ENCODE data around the gene RYR2.

Gene RYR2

GRCh38 chr1:237152506-237153335 is 110.7 kb downstream of the RYR2 start:
- DNase-seq: no peak

DNA sequence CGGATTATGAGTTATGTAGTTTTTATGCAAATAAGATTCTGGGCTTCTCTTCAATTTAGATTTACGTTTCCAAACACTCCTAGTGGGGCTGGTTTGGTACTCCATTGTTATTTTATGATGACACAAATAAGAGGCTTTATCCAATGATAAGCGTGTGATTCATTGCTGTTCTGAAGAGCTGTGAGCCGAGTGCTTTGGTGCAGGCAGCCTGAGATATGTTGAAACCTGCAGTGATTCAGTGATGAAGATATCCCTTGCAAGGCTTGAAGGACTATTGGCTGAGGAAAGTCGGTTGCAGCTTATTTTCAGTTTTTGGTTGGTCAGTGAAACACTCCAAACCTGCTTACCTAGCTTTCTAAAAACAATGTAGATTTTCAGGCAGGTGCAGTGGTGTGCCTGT is 112.2 kb downstream of the RYR2 start:
- DNase-seq: no peak

- no peak for DNase-seq
Measured at GRCh38 chr1:237164406-237165352, 122.7 kb downstream of the RYR2 start.

DNA sequence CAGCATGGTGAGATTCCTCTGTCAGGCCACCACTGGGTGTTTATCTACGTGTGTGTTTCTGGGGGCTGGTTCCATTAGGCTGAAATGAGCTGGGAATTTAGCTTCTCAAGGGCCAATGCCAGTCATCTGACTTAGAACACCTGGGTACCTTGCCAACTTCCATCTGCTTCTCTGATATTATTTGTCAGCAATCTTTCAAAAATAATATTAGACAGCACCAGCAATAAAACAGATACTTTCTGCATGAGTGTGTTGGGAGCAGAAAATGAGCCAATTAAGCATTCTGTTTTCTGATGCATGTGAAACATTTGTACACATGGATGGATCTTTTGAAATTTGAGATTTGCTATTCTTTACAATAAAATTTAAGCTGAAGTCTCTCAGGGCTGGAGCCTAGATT is 124.1 kb downstream of the RYR2 start:
- no peak for DNase-seq

- DNase-seq: peak; percentile 23
Measured at GRCh38 chr1:237166593-237167101, 124.7 kb downstream of the RYR2 start.

- DNase-seq: no peak
Measured at GRCh38 chr1:237170149-237170548, 128.2 kb downstream of the RYR2 start.

DNA sequence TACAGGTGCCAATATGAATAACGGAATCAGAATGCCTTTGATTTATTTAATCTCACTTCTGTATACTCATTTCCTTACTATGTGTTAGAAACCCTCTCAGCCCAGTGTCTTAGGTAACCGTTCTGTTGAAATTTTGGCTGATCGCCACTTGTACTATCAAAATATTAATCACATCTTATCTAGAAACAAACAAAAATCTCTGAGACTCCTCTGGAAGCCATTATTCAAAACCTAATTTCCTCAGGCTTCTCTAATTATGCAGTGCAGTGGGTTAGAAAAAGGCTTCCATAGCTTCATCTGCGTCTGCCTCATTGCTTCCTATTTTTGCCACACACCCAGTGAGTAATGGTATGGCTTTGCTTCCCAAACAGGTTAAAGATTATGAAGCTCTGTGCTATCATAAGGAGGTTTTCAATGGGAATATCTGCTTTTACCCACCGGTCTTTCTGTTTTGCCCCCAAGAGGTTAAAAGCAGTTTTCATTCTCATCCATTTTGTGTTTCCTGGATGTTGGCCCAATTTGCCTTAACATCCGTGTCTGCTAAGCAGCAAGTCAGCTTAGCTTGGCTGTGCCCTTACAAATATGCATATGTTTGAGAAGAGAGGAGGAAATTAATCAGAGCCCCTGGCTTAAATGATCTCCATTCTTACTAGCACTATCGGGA is 129.6 kb downstream of the RYR2 start:
- DNase-seq: no peak

DNA sequence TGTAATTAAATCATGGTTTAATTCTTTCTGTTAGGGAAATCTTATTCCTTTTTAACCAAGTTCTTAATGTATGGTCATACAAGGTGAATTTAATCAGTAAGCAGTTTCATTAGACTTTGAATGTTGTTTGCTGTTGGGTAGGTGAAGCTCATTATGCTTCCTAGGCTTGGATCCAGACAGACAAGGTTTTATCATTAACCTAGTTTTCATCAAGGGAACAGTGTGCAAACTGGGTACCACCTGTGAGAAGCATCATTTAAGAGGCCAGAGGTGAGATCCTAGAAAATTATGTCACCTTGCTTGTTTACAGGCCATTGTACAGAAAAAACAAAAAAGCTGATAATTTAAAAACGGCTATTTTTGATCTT is 130.1 kb downstream of the RYR2 start:
- DNase-seq: no peak

DNA sequence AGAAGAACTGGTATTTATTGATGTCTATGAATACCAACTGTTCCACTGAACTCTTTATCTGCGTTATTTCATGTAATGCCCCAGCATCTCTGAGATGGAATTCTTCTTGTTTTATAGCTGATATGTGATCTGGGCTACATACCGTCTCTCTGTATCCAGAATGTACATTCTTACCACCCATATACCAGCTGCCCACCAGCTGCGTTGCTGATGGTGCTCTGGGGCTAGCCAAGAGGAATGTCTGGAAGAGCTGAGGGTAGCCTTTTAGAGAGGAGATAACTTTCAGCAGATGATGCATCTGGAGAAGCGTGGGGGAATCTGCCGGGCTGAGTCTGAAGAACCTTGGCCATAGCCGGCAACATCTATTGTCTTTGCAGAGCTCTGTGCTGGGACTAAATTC is 137.5 kb downstream of the RYR2 start:
- no peak for DNase-seq

- no peak for DNase-seq
Measured at GRCh38 chr1:237180256-237180655, 138.3 kb downstream of the RYR2 start.

- no peak for DNase-seq
Measured at GRCh38 chr1:237181743-237182317, 139.8 kb downstream of the RYR2 start.

DNA sequence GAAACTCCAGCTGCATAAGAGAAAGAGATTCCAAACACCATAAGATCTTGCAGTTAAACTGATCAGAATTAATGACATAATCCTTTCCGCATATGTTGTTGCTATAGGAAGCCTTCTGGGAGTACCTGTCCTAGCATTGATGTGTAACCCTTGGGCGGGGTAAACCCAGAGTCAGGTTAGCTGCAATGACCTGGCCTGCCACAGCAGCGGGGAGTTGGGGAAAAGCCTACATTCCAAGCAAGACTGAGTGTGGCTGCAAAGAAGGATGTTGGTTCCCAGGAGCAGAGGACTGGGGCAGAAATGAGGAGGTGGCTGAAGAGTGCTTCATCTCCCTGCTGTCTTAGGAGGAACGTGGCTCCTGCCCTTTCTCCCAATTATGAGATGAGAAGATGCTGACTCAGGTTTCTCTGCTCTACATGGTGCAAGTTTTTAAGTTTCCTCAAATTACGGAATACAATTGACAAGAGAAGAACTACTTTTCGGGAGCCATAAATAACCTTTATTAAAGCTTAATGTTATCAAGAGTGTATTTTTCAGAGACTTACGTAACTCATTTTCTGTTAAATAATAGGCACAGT is 142.1 kb downstream of the RYR2 start:
- no peak for DNase-seq

- DNase-seq: no peak
Measured at GRCh38 chr1:237186675-237187074, 144.7 kb downstream of the RYR2 start.

DNA sequence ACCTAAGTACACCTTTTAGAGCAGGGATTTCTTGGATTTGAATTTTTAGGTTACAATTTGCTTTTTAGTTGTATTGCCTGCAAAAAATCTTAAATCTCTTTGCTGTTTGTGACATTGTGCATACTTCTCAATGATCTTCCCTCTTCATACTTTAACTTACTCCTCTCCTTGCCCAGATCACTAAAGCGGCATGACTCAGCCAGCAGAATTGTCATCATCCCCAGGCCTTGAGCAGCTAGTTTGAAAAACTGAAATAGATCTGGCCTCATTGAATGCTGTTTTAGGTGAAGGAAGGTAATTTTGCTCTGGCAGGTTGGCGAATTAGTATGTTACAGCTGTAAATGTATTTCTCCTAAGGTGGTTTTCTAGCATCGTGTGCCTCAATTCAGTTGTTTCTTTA is 145.9 kb downstream of the RYR2 start:
- no peak for DNase-seq

- no peak for DNase-seq
Measured at GRCh38 chr1:237191403-237191802, 149.4 kb downstream of the RYR2 start.

GRCh38 chr1:237197470-237198425 is 155.8 kb downstream of the RYR2 start:
- DNase-seq: no peak

DNA sequence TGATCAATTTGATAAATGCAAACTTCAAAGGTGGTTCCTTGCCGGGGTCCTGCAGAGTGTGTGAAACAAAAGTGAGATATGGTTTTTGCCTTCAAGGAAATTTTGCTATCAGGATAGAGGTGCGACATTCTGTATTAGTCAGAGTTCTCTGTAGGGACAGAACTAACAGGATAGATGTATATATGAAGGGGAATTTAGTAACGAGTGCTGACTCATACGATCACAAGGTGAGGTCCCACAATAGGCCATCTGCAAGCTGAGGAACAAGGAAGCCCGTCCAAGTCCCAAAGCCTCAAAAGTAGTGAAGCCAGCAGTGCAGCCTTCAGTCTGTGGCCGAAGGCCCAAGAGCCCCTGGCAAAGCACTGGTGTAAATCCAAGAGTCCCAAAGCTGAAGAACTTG is 157.0 kb downstream of the RYR2 start:
- no peak for DNase-seq

DNA sequence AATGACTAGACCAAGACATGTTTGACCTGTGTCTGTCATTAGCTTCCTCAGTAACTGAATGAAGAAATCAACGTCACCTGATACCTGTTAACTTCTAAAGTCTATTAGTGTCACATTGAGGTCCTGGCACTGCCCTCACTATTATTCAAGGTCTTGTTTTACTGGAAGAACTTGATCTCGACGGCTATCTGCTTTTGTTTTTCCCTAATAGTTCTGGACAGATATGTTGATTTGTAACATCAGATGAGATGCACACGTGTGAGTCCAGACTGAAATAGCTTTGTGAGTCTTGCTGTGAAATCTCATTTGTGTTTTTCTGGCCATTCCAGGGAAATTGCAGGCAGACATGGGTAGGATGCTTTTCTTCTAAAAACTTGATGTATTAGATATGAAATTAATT is 159.2 kb downstream of the RYR2 start:
- DNase-seq: no peak

GRCh38 chr1:237204841-237205240 is 162.9 kb downstream of the RYR2 start:
- no peak for DNase-seq

DNA sequence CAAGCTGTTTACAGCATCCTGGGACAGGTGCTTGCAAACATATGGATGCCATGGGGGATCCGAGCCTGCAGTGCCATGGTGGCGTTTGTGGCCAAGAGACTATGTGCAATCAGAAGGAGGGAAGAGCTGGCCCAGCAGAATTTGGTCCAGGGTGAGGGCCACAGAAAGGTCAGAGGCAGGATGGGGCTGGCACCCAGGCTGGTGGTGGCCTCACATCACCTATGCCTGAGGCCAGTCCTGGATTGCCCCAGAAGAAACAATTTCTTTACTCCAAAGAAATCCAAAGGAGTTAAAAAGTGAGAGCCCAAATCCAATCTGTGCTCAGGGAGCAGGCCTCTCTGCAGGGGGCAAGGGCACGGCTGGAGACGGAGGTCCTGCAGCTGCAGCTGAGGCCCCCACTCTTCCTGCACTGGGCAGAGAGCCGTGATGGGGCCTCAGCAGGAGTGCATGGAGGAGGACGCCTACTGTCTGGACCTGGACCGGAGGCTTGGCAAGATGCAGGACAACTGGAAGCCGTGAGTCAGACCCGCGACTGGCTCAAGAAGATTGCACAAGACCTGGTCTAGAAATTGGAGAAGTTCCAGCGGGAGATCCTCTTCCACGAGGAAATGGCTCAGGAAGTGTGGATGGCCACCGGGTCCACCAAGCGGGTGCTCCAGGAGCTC is 163.5 kb downstream of the RYR2 start:
- no peak for DNase-seq

GRCh38 chr1:237206065-237206414 is 164.1 kb downstream of the RYR2 start:
- DNase-seq: no peak
